AG04450 (cell line): ENCODE data around the gene PPARG. TPM values are rescaled to one million over a fixed set of nuclear protein-coding genes. Genes with fewer than 3 reads are reported as not detected.
"Not testable (repeated sequence)": the region's sequence is repeated elsewhere in the genome, so short reads cannot be mapped to it uniquely, and the experiment has no call there.

Source experiments
- CTCF ChIA-PET: fragments of 300-600, 350-600 bp; formaldehyde crosslinking; extraction: SDS; loops from one replicate; lab custom pipeline; 2022; ENCODE audit warnings: antibody characterized with exemption, inconsistent platforms; lab: Charles Lee
- POLR2A ChIA-PET: fragments of 350-600 bp; formaldehyde crosslinking; extraction: SDS; loops from one replicate; lab custom pipeline; 2021; ENCODE audit warnings: antibody characterized with exemption, inconsistent platforms; lab: Yijun Ruan, JAX
- DNase-seq: peaks from one replicate; pipeline ENCODE4 v3.0.0-alpha.2; 2011; ENCODE audit warnings: low read depth, low spot score
- H3K27ac ChIP-seq: one replicate; pipeline ENCODE4 v1.5.1; 2012; ENCODE audit warnings: low read depth, low read length, control low read depth
- H3K27me3 ChIP-seq: one replicate; pipeline ENCODE4 v1.6.0; 2012; ENCODE audit warnings: low read length; ENCODE audit not compliant: control insufficient read depth, insufficient read depth
- H3K4me3 ChIP-seq: 2 replicates; pipeline ENCODE4 v1.5.1; 2011; ENCODE audit warnings: mild to moderate bottlenecking, low read depth, low read length, control low read depth
- H3K9me3 ChIP-seq: 2 replicates; pipeline ENCODE4 v1.5.1; 2012; ENCODE audit warnings: low read length; ENCODE audit not compliant: control insufficient read depth, insufficient read depth
- CTCF ChIP-seq: IDR thresholded peaks from 2 replicates; pipeline ENCODE4 v1.5.1; 2011; ENCODE audit warnings: low read depth, low read length, control low read depth, inconsistent platforms
- polyA plus RNA-seq: library from polyadenylated mRNA; depleted of rRNA; stranded (reverse); fragments of >200 nt; gene quantifications from 2 replicates; pipeline ENCODE4 v1.2.3, GENCODE V29; 2011

Gene PPARG
- polyA plus RNA-seq, 1 experiment, result 33.8 TPM

- CTCF ChIA-PET, result interaction anchor here (0.6 kb wide), 1 partner anchor 93 kb away, joined by 4 read pairs; no protein-coding TSS in a partner anchor
- H3K9me3 ChIP-seq, result no peaks in the 10 kb centered on the region
- DNase-seq, result no peak
Measured at GRCh38 chr3:12268049-12268735, 20.7 kb upstream of the PPARG start.

GRCh38 chr3:12270976-12271375 lies 17.9 kb upstream of the PPARG start:
- ChIA-PET CTCF (no interaction called here), POLR2A (no interaction called here)
- no peak for DNase-seq
- Histone ChIP-seq H3K9me3 (no peaks in the 10 kb centered on the region), H3K27me3 (no peaks in the 10 kb centered on the region), H3K4me3 (no peak overlapping the region), H3K27ac (no peak overlapping the region)
- TF ChIP-seq CTCF, result no peak

More at GRCh38 chr3:12268049-12268735, 20.7 kb upstream of the PPARG start:
- Histone ChIP-seq H3K4me3 (no peak overlapping the region), H3K27ac (no peak overlapping the region), H3K27me3 (no peaks in the 10 kb centered on the region)
- no peak for TF ChIP-seq CTCF
- POLR2A ChIA-PET, result no interaction called here

DNA sequence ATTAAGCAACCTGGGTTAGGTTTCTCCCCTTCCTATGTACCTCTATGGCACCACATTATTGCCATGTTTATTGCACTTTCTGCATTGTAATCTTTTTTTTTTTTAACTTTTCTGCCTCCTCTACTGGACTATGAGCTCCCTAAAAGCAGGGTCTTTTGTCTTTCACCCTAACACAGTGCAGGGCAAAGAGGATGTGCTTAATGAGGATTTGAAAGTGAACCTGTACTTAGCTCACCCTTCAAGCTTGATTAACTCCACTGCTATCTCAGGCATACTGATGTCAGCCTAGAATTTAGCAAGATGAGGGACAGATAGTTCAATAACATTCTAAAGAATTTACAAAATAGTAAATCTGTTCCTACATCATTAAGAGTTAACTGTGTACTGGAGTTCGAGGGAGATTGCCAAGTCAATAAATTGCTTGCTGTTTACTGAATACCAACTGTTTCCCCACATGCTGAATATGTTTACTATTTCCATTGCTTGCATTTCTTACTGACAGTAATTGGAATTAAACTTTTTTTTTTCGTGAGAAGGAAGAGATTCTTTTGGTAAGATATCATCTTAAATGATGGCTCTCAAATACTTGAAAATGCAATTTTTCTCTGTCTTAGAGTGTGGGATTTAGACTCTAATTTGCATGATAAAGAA lies 15.7 kb upstream of the PPARG start:
- Histone ChIP-seq H3K27ac (no peak overlapping the region), H3K4me3 (no peak overlapping the region), H3K9me3 (no peaks in the 10 kb centered on the region), H3K27me3 (no peaks in the 10 kb centered on the region)
- no peak for TF ChIP-seq CTCF
- POLR2A ChIA-PET, result no interaction called here
- no peak for DNase-seq
- CTCF ChIA-PET, result interaction anchor here (1.6 kb wide), 1 partner anchor 206 kb away, joined by 5 read pairs; no protein-coding TSS in a partner anchor

- ChIA-PET CTCF (no interaction called here), POLR2A (no interaction called here)
- Histone ChIP-seq H3K9me3 (no peaks in the 10 kb centered on the region), H3K27ac (no peak overlapping the region), H3K27me3 (no peaks in the 10 kb centered on the region), H3K4me3 (no peak overlapping the region)
- no peak for TF ChIP-seq CTCF
- DNase-seq, result no peak
Measured at GRCh38 chr3:12275974-12276650, 12.8 kb upstream of the PPARG start.

DNA sequence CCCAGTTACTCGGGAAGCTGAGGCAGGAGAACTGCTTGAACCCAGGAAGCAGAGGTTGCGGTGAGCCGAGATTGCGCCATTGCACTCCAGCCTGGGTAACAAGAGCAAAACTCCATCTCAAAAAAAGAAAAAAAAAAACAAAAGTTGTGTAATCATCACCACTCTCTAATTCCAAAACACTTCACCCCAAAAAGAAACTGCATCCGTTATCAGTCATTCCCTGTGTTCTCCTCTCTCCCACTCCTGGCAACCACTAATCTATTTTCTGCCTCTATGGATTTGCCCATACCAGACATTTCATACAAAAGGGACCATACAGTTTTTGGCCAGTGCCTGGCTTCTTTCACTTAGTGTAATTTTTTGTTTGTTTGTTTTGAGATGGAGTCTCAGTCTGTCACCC lies 12.0 kb upstream of the PPARG start:
- CTCF ChIA-PET, H3K27ac ChIP-seq, H3K27me3 ChIP-seq, H3K4me3 ChIP-seq, H3K9me3 ChIP-seq, POLR2A ChIA-PET, DNase-seq: not testable (repeated sequence)
